NB4 (cell line): ENCODE results near the gene TMEM238.

ENCODE experiments used
- DNase-seq: peaks from one replicate; pipeline ENCODE4 v3.0.0; 2010; ENCODE audit warnings: low read depth
- H3K4me3 ChIP-seq: one replicate; pipeline ENCODE4 v1.5.1; 2011; ENCODE audit warnings: mild to moderate bottlenecking, low read depth, low read length, moderate library complexity
- MAX ChIP-seq: IDR thresholded peaks from 2 replicates; pipeline ENCODE4 v1.6.1; 2011; ENCODE audit warnings: low read depth, low read length
- MYC ChIP-seq: IDR thresholded peaks from 2 replicates; pipeline ENCODE4 v1.6.1; 2011; ENCODE audit warnings: low read depth, low read length
- POLR2A ChIP-seq: IDR thresholded peaks from 2 replicates; pipeline ENCODE4 v1.6.1; 2011; ENCODE audit warnings: mild to moderate bottlenecking; ENCODE audit not compliant: insufficient read length; ENCODE audit errors: extremely low read depth
- TF ChIP-seq, protein P1 (sequence below): IDR thresholded peaks from one replicate; pipeline ENCODE4 v1.5.1; 2012; ENCODE audit warnings: low read depth, low read length

The TMEM238 gene

GRCh38 chr19:55387736-55388497 is 3.8 kb upstream of the TMEM238 start:
- DNase-seq: no peak
- H3K4me3 ChIP-seq: peak overlapping the region; percentile 95
- TF ChIP-seq MYC (no peak), MAX (no peak), POLR2A (no peak)
- TF ChIP-seq, protein P1, sequence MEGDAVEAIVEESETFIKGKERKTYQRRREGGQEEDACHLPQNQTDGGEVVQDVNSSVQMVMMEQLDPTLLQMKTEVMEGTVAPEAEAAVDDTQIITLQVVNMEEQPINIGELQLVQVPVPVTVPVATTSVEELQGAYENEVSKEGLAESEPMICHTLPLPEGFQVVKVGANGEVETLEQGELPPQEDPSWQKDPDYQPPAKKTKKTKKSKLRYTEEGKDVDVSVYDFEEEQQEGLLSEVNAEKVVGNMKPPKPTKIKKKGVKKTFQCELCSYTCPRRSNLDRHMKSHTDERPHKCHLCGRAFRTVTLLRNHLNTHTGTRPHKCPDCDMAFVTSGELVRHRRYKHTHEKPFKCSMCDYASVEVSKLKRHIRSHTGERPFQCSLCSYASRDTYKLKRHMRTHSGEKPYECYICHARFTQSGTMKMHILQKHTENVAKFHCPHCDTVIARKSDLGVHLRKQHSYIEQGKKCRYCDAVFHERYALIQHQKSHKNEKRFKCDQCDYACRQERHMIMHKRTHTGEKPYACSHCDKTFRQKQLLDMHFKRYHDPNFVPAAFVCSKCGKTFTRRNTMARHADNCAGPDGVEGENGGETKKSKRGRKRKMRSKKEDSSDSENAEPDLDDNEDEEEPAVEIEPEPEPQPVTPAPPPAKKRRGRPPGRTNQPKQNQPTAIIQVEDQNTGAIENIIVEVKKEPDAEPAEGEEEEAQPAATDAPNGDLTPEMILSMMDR: no peak

- no peak for TF ChIP-seq POLR2A
- TF ChIP-seq, protein P1: no peak
- no peak for TF ChIP-seq MYC
- TF ChIP-seq MAX: no peak
- H3K4me3 ChIP-seq: peak overlapping the region; percentile 95
- DNase-seq: no peak
These were observed 2.4 kb upstream of the TMEM238 start for GRCh38 chr19:55386493-55386971.

DNA sequence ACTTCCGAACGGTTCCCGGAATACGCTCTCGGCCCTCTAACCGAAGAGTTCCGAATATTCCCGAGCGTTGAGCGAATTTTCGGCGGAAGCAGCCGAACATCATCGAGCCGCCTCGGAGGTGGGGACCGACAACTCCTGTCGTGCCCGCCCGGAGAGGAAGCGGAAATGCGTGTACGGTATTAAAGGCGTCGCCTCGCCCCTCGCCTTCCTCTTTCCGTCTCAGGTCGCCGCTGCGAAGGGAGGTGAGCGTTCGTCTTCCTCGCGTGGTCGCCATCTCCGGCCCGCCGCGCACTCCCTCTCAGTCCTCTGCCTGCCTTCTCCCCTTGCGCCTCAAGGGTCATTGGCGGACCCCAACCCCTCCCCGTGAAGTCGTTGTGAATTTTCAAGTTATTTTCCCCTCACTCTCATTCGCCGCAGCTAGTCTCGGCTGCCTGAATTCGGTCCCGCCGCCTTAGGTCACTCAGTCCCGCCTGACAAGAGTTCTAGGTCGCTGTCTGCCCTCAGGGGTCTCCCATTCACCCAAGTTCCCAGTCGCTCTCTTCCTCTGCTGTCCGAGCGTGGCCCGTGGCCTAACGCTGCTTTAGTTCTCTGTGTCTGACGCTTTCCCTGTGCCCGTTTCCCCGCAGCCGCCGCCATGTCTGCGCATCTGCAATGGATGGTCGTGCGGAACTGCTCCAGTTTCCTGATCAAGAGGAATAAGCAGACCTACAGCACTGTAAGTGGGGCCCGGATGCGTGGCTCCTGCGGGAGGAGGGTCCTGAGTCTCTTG is 1.8 kb upstream of the TMEM238 start, which contains the start of gene RPL28:
Gene RPL28 (plus strand): TSS at position 209 of the 769 bp plus-strand sequence. CDS start 426 bp downstream, at position 635.
- DNase-seq: peak; percentile 95
- TF ChIP-seq MAX (peak; percentile 38; the same call in 1 of the 2 replicates), MYC (peak; percentile 68; the same call in 1 of the 2 replicates), POLR2A (peak; percentile 97)
- TF ChIP-seq, protein P1: no peak
- H3K4me3 ChIP-seq: peak within 1 kb of the TSS; percentile 95

DNA sequence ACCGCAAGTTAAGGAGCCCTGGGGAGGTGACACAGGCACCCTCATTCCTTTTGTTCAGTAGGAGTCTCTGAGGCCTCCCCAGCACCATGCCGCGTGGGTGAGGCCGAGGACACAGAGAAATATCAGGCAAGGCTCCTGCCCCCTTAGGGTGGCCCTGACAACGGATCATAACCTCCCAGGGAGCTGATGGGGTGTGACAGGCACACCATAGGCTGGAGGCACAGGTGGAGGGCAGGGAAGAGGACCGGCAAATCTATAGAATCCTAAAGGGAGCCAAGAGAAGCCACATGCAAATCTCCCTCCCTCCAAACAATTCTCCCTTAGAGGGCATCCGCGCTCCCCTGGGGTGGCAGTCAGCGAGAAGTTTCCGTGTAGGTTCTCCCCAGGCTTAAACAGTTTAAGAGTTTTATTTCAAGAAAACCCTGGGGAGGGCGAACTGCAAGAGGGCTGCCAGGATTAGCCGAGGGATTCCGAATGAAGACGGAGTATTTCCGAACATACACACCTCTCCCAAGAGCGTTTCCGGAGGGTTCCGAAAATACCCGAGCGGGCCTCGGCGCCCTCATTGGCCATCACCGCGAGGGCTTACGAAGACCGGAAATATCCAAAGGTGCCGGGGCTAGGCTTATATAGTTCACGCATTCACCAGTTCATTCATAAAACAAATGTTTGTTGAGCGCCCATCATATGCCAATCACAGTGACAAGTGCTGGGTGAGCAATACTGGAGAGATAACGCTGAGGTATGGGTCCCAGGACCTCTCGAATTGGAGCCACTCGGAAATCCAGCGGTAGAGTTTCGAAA is 1.0 kb upstream of the TMEM238 start:
- peak; percentile 91 for DNase-seq
- peak overlapping the region; percentile 73 for H3K4me3 ChIP-seq
- TF ChIP-seq MAX (no peak), POLR2A (no peak), MYC (no peak)
- TF ChIP-seq, protein P1: no peak
